H1 (cell line): ENCODE data around the gene PALM3. TPM values are rescaled to one million over a fixed set of nuclear protein-coding genes. Genes with fewer than 3 reads are reported as not detected.

Experiments used
- BRCA1 ChIP-seq: IDR thresholded peaks from 2 replicates; pipeline ENCODE4 v1.6.1; 2012; ENCODE audit warnings: low read depth, low read length, improper control_type of control experiment
- CEBPB ChIP-seq: IDR thresholded peaks from 2 replicates; pipeline ENCODE4 v1.6.1; 2012; ENCODE audit warnings: low read depth, low read length
- POLR2AphosphoS5 ChIP-seq: IDR thresholded peaks from 2 replicates; pipeline ENCODE4 v1.6.1; 2011; ENCODE audit warnings: low read depth, low read length
- polyA plus RNA-seq, 7 experiments: library from polyadenylated mRNA; depleted of rRNA in 3 of 7; stranded (reverse) in 5 of 7; unstranded in 2 of 7; fragments of >200 nt in 5 of 7; fragments of 200-250 nt in 2 of 7; gene quantifications; 1 replicate in 5 of 7; 2 replicates in 1 of 7; 4 replicates in 1 of 7; pipeline versions ENCODE4 v1.2.1 to v1.2.3, GENCODE V29; 2011 to 2013; ENCODE audit warnings: missing spikeins in 2 of 7, mixed read lengths in 2 of 7
- total RNA-seq: library from RNA; stranded (reverse); fragmentation: NEBNext Ultra II Directional; extraction: Animal tissue kit (Norgen Biotek cat#: 25700); gene quantifications from 2 replicates; pipeline ENCODE4 v1.2.1, GENCODE V29; 2021

The PALM3 gene
- total and polyA plus RNA-seq, 2 of the 8 experiments (the other 6 are each of a cell fraction or from before 2014, with no cell fraction given) = 5.8 to 31.3 TPM

DNA sequence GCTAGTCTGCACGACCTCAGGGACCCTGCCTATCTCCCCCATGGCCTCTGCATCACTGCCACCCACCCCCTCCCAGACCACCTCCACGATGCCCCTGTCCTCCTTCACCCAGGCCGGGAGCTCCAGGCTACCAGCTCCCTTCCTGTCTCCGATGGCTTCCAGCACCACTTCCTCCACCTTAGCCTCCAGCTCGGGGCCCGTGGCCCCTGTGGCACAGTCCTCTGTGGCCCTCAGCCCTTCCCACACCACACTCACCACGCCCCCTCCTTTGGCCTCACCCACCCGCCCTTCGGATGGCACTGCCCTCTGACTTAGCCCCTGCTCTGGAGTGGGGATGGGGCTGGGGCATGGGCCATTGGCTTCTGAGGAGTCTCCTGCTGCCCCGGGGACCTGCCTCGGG lies 7.2 kb downstream of the PALM3 start (continued):
- TF ChIP-seq CEBPB = no peak
- no peak for TF ChIP-seq POLR2AphosphoS5
- no peak for TF ChIP-seq BRCA1
